K562 (cell line): ENCODE results near the gene PTPRE.

Source experiments
- HOXB6 ChIP-seq: fragments of 250-450 bp; sonication (Bioruptor Pico); IDR thresholded peaks from 2 replicates; pipeline ENCODE4 v1.5.1; 2022; ENCODE audit warnings: mild to moderate bottlenecking, borderline replicate concordance
- MTA2 ChIP-seq: fragments of 450-650 bp; IDR thresholded peaks from 2 replicates; pipeline ENCODE4 v1.6.1; 2016; ENCODE audit warnings: low read depth
- POLR2AphosphoS5 ChIP-seq: IDR thresholded peaks from 2 replicates; pipeline ENCODE4 v1.6.1; 2011; ENCODE audit warnings: mild to moderate bottlenecking, low read depth, low read length, moderate library complexity; ENCODE audit not compliant: control insufficient read depth, insufficient read depth
- RAD21 ChIP-seq, 2 experiments: fragments of 250-450 bp in 1 of 2; fragments of 450-650 bp in 1 of 2; sonication (Bioruptor Pico) in 1 of 2; formaldehyde crosslinking in 1 of 2; IDR thresholded peaks in 1 of 2; conservative IDR thresholded peaks in 1 of 2; 2 replicates each; pipeline versions ENCODE4 v1.4.0 to v1.8.0; 2020 to 2022; ENCODE audit warnings: mild to moderate bottlenecking in 2 of 2, moderate library complexity in 1 of 2
- ZBED1 ChIP-seq: IDR thresholded peaks from 2 replicates; pipeline ENCODE4 v1.6.1; 2014
- TF ChIP-seq, protein P1 (sequence below): sonication (generic); formaldehyde crosslinking; IDR thresholded peaks from 2 replicates; pipeline ENCODE4 v1.8.1; 2023; ENCODE audit warnings: mild to moderate bottlenecking, missing genetic modification reagents

DNA sequence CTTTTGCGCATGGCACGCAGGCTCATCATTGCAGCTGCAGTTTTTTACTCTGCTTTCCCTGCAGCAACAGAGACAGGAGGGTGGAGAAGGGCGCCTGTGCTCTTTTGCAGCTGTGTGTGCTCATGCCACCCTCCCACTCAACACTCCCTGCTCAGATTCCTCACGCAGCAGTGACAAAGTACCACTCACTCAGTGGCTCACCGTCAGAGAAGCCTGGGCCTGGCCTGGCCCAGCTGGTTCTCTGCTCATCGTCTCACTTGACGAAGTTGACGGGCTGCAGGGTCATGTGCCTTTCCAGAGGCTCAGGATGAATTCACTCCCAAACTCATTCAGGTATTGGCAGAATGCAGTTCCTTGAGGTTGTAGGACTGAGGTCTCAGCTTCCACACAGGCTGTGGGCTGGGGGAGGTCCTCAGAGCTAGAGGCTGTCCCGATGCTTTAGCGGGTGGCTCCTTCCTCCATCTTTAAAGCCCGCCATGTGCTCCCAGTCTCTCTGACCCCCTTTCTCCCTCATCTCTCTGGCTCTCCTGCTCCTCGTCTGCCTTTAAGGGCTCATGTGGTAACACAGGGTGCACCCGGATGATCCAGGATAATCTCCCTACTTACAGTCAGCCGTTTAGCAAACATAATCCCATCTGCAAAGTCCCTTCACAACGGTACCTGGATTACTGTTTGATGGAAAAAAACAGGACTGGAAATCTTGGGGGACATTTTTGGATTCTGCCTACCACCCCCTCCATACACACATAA is 25.8 kb downstream of the PTPRE start:
- TF ChIP-seq ZBED1 (no peak), MTA2 (no peak), POLR2AphosphoS5 (no peak), HOXB6 (no peak), RAD21 (CRISPR knock-in tag; conservative IDR thresholded peaks at IDR 0.05 in 1 of 2, IDR thresholded peaks at IDR 0.05 in 1 of 2) (no peak)
- TF ChIP-seq, protein P1, sequence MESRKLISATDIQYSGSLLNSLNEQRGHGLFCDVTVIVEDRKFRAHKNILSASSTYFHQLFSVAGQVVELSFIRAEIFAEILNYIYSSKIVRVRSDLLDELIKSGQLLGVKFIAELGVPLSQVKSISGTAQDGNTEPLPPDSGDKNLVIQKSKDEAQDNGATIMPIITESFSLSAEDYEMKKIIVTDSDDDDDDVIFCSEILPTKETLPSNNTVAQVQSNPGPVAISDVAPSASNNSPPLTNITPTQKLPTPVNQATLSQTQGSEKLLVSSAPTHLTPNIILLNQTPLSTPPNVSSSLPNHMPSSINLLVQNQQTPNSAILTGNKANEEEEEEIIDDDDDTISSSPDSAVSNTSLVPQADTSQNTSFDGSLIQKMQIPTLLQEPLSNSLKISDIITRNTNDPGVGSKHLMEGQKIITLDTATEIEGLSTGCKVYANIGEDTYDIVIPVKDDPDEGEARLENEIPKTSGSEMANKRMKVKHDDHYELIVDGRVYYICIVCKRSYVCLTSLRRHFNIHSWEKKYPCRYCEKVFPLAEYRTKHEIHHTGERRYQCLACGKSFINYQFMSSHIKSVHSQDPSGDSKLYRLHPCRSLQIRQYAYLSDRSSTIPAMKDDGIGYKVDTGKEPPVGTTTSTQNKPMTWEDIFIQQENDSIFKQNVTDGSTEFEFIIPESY (CRISPR knock-in tag): no peak
